Endothelial cell of umbilical vein (primary cell): ENCODE measurements around the gene YEATS4. TPM values are rescaled to one million over a fixed set of nuclear protein-coding genes. Genes with fewer than 3 reads are reported as not detected.

Source experiments
- BruUV-seq: library from RNA; stranded (reverse); fragments of 400-500 nt; replicated peaks from 2 replicates; lab custom pipeline; 2021; lab: Mats Ljungman, UMichigan
- CTCF ChIA-PET: fragments of 300-600, 350-600 bp; sonication (Branson Sonifier 250); formaldehyde crosslinking; loops from one replicate; lab custom pipeline; 2021; ENCODE audit warnings: antibody characterized with exemption, inconsistent platforms; lab: Charles Lee
- POLR2A ChIA-PET: fragments of 300-600, 350-600 bp; sonication (Branson Sonifier 250); formaldehyde crosslinking; loops from one replicate; lab custom pipeline; 2021; ENCODE audit warnings: antibody characterized with exemption, inconsistent platforms; lab: Charles Lee
- DNase-seq: peaks from one replicate; pipeline ENCODE4 v3.0.0-alpha.2; 2011; ENCODE audit warnings: low read depth, low spot score
- FAIRE-seq: peaks from 2 replicates; lab custom pipeline; 2011; peaks lifted over from hg19 to GRCh38; lab: Jason Lieb, UNC
- H2AFZ ChIP-seq: 2 replicates; pipeline ENCODE4 v1.6.0; 2012; ENCODE audit warnings: low read depth, low read length, control low read depth, inconsistent platforms
- H3K27ac ChIP-seq: 2 replicates; pipeline ENCODE4 v1.5.1; 2011; ENCODE audit warnings: low read depth, mild to moderate bottlenecking, control low read depth, low read length, moderate library complexity; ENCODE audit not compliant: insufficient read depth
- H3K27me3 ChIP-seq, 2 experiments: 2 replicates each; pipeline versions ENCODE4 v1.6.0 to v1.6.1; 2011; ENCODE audit warnings: low read length in 2 of 2, mixed read lengths in 1 of 2; ENCODE audit not compliant: control insufficient read depth in 2 of 2, insufficient read depth in 2 of 2
- H3K36me3 ChIP-seq, 2 experiments: 2 replicates in 1 of 2; 3 replicates in 1 of 2; pipeline ENCODE4 v1.5.1; 2011; ENCODE audit warnings: low read length in 2 of 2, mild to moderate bottlenecking in 1 of 2, moderate library complexity in 1 of 2; ENCODE audit not compliant: control insufficient read depth in 2 of 2, insufficient read depth in 2 of 2; ENCODE audit errors: extremely low read depth in 1 of 2
- H3K4me1 ChIP-seq: 3 replicates; pipeline ENCODE4 v1.5.1; 2011; ENCODE audit warnings: mild to moderate bottlenecking, low read length; ENCODE audit not compliant: control insufficient read depth, insufficient read depth; ENCODE audit errors: extremely low read depth
- H3K4me2 ChIP-seq: 2 replicates; pipeline ENCODE4 v1.6.1; 2011; ENCODE audit warnings: low read length, control low read depth, mixed read lengths; ENCODE audit not compliant: insufficient read depth
- H3K4me3 ChIP-seq, 3 experiments: fragments of 200-600 bp in 1 of 3; sonication (generic), shearing (Covaris generic) in 1 of 3; replicated peaks in 1 of 3; 2 replicates each; pipeline ENCODE4 v1.5.1; 2011 to 2016; ENCODE audit warnings: control low read depth in 3 of 3, low read length in 3 of 3, mild to moderate bottlenecking in 2 of 3, inconsistent platforms in 1 of 3, low read depth in 1 of 3, moderate library complexity in 1 of 3; ENCODE audit not compliant: insufficient read depth in 1 of 3
- H3K79me2 ChIP-seq: 2 replicates; pipeline ENCODE4 v1.6.0; 2012; ENCODE audit warnings: low read length, inconsistent platforms; ENCODE audit not compliant: control insufficient read depth, insufficient read depth
- H3K9ac ChIP-seq: replicated peaks from 2 replicates; pipeline ENCODE3; 2011; ENCODE audit warnings: low read length, control low read depth; ENCODE audit not compliant: insufficient read depth; ENCODE audit errors: extremely low read depth
- H3K9me1 ChIP-seq: replicated peaks from 3 replicates; pipeline ENCODE4 v1.6.0; 2011; ENCODE audit warnings: mild to moderate bottlenecking, low read length; ENCODE audit not compliant: control insufficient read depth, insufficient read depth; ENCODE audit errors: extremely low read depth
- H3K9me3 ChIP-seq: replicated peaks from 2 replicates; pipeline ENCODE4 v1.5.1; 2012; ENCODE audit warnings: low read length, inconsistent platforms; ENCODE audit not compliant: control insufficient read depth, insufficient read depth
- H4K20me1 ChIP-seq: replicated peaks from 2 replicates; pipeline ENCODE3; 2011; ENCODE audit warnings: mild to moderate bottlenecking, low read length; ENCODE audit not compliant: control insufficient read depth, insufficient read depth; ENCODE audit errors: extremely low read depth
- CTCF ChIP-seq, 2 donors: IDR thresholded peaks; 1 replicate in 1 of 2; 2 replicates in 1 of 2; pipeline ENCODE4 v1.5.1; 2011; ENCODE audit warnings: low read length in 2 of 2, mild to moderate bottlenecking in 2 of 2, moderate library complexity in 2 of 2, control low read depth in 1 of 2, inconsistent platforms in 1 of 2, low read depth in 1 of 2; ENCODE audit not compliant: insufficient read depth in 1 of 2; ENCODE audit errors: extremely low read depth in 1 of 2
- EZH2 ChIP-seq: IDR thresholded peaks from 2 replicates; pipeline ENCODE4 v1.6.1; 2012; ENCODE audit warnings: borderline replicate concordance, low read depth, mild to moderate bottlenecking, moderate library complexity, low read length, inconsistent platforms; ENCODE audit not compliant: severe bottlenecking
- FOS ChIP-seq: IDR thresholded peaks from 2 replicates; pipeline ENCODE4 v1.6.1; 2011; ENCODE audit warnings: mild to moderate bottlenecking, low read length, moderate library complexity, borderline replicate concordance; ENCODE audit not compliant: insufficient read depth
- GATA2 ChIP-seq: IDR thresholded peaks from 2 replicates; pipeline ENCODE4 v1.7.0; 2011; ENCODE audit warnings: low read depth, mild to moderate bottlenecking, moderate library complexity, mixed read lengths, low read length; ENCODE audit not compliant: insufficient read length, insufficient read depth
- JUN ChIP-seq: IDR thresholded peaks from 2 replicates; pipeline ENCODE4 v1.6.1; 2011; ENCODE audit warnings: borderline replicate concordance, low read depth; ENCODE audit not compliant: insufficient read length, insufficient read depth
- MAX ChIP-seq: IDR thresholded peaks from 2 replicates; pipeline ENCODE4 v1.6.1; 2011; ENCODE audit not compliant: insufficient read depth, insufficient read length
- MYC ChIP-seq: IDR thresholded peaks from one replicate; pipeline ENCODE4 v1.6.1; 2011; ENCODE audit warnings: mild to moderate bottlenecking, low read depth, low read length
- POLR2A ChIP-seq: IDR thresholded peaks from 2 replicates; pipeline ENCODE4 v1.6.1; 2012; ENCODE audit warnings: low read depth, mild to moderate bottlenecking, control low read depth, low read length
- POLR2AphosphoS5 ChIP-seq: IDR thresholded peaks from 2 replicates; pipeline ENCODE4 v1.6.1; 2012; ENCODE audit warnings: low read depth, mild to moderate bottlenecking, control low read depth, low read length, moderate library complexity; ENCODE audit not compliant: insufficient read depth
- dilution Hi-C: fragments of 300-500 bp; cut with MboI; formaldehyde crosslinking; loops from one replicate; pipeline ENCODE4 v1.15.0; 2019; ENCODE audit warnings: low sequenced_read_pairs; ENCODE audit not compliant: extremely low pct_ligation_motif_present
- intact Hi-C: fragments of 100-400 bp; cut with micrococcal nuclease; formaldehyde crosslinking; loops from one replicate; pipeline ENCODE4 v1.10.0; 2022
- polyA plus RNA-seq, 4 experiments: library from polyadenylated mRNA; depleted of rRNA in 3 of 4; stranded (reverse) in 3 of 4; unstranded in 1 of 4; fragments of >200 nt; gene quantifications; 2 replicates each; pipeline versions ENCODE4 v1.2.1 to v1.2.3, GENCODE V29; 2011 to 2012; ENCODE audit warnings: missing spikeins in 1 of 4
- total RNA-seq: library from RNA; stranded (reverse); gene quantifications from 2 replicates; pipeline ENCODE4 v1.2.3, GENCODE V29; 2021

The YEATS4 gene
- total and polyA plus RNA-seq, 2 donors (not counting 3 experiments of a cell fraction or from before 2014, with no cell fraction given) = 13.6 to 16.7 TPM

GRCh38 chr12:69385038-69385437 lies 25.5 kb downstream of the YEATS4 start:
- peaks cover 3% of the 10 kb centered on the region for H3K79me2 ChIP-seq
- no peaks in the 10 kb centered on the region for H4K20me1 ChIP-seq
- no peaks in the 10 kb centered on the region for H3K9me1 ChIP-seq
- H3K4me3 ChIP-seq = no peak overlapping the region
- intact Hi-C loops = loop anchor here (5.0 kb wide), 1 partner anchor 202 kb away; the partner anchor contains the start of gene CCT2
- dilution Hi-C loops = loop anchor here (25.0 kb wide), 1 partner anchor 202 kb away; the partner anchor contains the start of gene CCT2
- FAIRE-seq (no peak), DNase-seq (no peak)
- no peak for TF ChIP-seq POLR2AphosphoS5
- TF ChIP-seq GATA2 = no peak
- no peak for TF ChIP-seq JUN
- no peak for TF ChIP-seq POLR2A
- TF ChIP-seq MYC = no peak
- TF ChIP-seq EZH2 = no peak
- no peak overlapping the region for H2AFZ ChIP-seq
- BruUV-seq = no TSS peak
- ChIA-PET CTCF (interaction anchor here (0.8 to 7.9 kb wide), 5 partner anchors 18 to 394 kb away, joined by 3 to 184 read pairs (median 4); no protein-coding TSS in a partner anchor), POLR2A (no interaction called here)
- H3K27me3 ChIP-seq = no peaks in the 10 kb centered on the region
- H3K9me3 ChIP-seq = no peaks in the 10 kb centered on the region
- H3K4me2 ChIP-seq = no peak overlapping the region
- no peaks in the 10 kb centered on the region for H3K36me3 ChIP-seq
- no peak overlapping the region for H3K27ac ChIP-seq
- H3K4me1 ChIP-seq = peaks cover 6% of the 10 kb centered on the region
- H3K9ac ChIP-seq = no peak overlapping the region

- no peaks in the 10 kb centered on the region for H3K9me1 ChIP-seq
- no peaks in the 10 kb centered on the region for H3K79me2 ChIP-seq
- FAIRE-seq (no peak), DNase-seq (no peak)
- dilution Hi-C loops (loop anchor here (25.0 kb wide), 1 partner anchor 200 kb away; the partner anchor contains the start of gene CCT2), intact Hi-C loops (loop anchor here (5.0 kb wide), 1 partner anchor 200 kb away; the partner anchor contains the start of gene CCT2)
- POLR2A ChIA-PET = no interaction called here
- H3K27ac ChIP-seq = no peak overlapping the region
- no peak overlapping the region for H3K9ac ChIP-seq
- peaks cover 6% of the 10 kb centered on the region for H3K4me1 ChIP-seq
- no peaks in the 10 kb centered on the region for H3K9me3 ChIP-seq
- H3K4me2 ChIP-seq = no peak overlapping the region
- no peaks in the 10 kb centered on the region for H4K20me1 ChIP-seq
- H3K27me3 ChIP-seq = no peaks in the 10 kb centered on the region
- H3K36me3 ChIP-seq = peaks cover 0 to 2% of the 10 kb centered on the region in 2 experiments
- no peak overlapping the region for H2AFZ ChIP-seq
- TF ChIP-seq GATA2 (no peak), POLR2AphosphoS5 (no peak), EZH2 (no peak), JUN (no peak), POLR2A (no peak), MAX (no peak), FOS (no peak), CTCF (IDR thresholded peaks at IDR 0.05; ENCODE audit: extremely low read depth in 1 of 2, insufficient read depth in 1 of 2, low read depth in 1 of 2, low read length in 2 of 2) (no peak), MYC (no peak)
- H3K4me3 ChIP-seq = no peak overlapping the region
- BruUV-seq = no TSS peak
- CTCF ChIA-PET = interaction anchor here (4.7 to 7.9 kb wide), 2 partner anchors 184 to 254 kb away, joined by 37 to 184 read pairs; no protein-coding TSS in a partner anchor
Observed at GRCh38 chr12:69386921-69387320, 27.4 kb downstream of the YEATS4 start.
